Esophagus muscularis mucosa (tissue), 4 donors: Measurements from ENCODE around the gene CEP290.

Experiments used
- CTCF ChIP-seq, 3 experiments: fragments of 200-600 bp in 2 of 3; fragments of 450-650 bp in 1 of 3; sonication (generic) in 2 of 3; IDR thresholded peaks; one replicate each; pipeline ENCODE4 v1.5.1; 2017 to 2019; ENCODE audit warnings: antibody characterized with exemption in 3 of 3, mild to moderate bottlenecking in 2 of 3, moderate library complexity in 1 of 3
- EP300 ChIP-seq: sonication (generic); formaldehyde crosslinking; IDR thresholded peaks from one replicate; pipeline ENCODE4 v1.6.1; 2017; ENCODE audit warnings: antibody characterized with exemption
- POLR2A ChIP-seq: fragments of 450-650 bp; IDR thresholded peaks from one replicate; pipeline ENCODE4 v1.6.1; 2017; ENCODE audit warnings: antibody characterized with exemption, moderate library complexity, mild to moderate bottlenecking, low read depth
- POLR2AphosphoS5 ChIP-seq, 2 donors: sonication (generic); formaldehyde crosslinking; IDR thresholded peaks; one replicate each; pipeline ENCODE4 v1.6.1; 2017; ENCODE audit warnings: antibody characterized with exemption in 2 of 2

- TF ChIP-seq POLR2A (no peak), CTCF (IDR thresholded peaks at IDR 0.05) (no peak), EP300 (no peak), POLR2AphosphoS5 (IDR thresholded peaks at IDR 0.05) (no peak)
These were observed 33.7 kb upstream of the CEP290 start for GRCh38 chr12:88175544-88175943.
